GM12874 (cell line): ENCODE data around the gene PLAAT4.

ENCODE experiments used
- CTCF ChIP-seq: IDR thresholded peaks from 2 replicates; pipeline ENCODE4 v1.5.1; 2011; ENCODE audit warnings: low read depth, mild to moderate bottlenecking, control low read depth, low read length, moderate library complexity; ENCODE audit not compliant: insufficient read depth

Gene PLAAT4

DNA sequence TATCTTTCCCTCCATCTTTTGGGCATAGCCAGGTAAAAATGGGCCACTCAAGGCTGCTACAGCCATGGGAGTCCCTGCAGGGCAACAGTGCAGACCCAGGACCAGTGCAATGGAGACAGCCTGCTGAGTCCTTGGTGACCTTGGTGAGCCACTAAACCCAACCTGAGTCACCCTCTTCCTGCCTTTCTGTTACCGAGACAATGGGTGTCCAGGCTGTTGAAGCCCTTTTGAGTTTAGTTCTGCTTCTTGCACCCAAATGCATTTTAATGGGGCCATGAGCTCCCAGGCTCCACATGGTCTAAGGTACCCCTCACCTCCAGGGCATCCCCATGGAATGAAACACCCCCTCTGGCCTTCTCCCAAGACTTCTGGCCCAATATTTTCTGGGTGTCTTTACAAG lies 874 bp upstream of the PLAAT4 start:
- TF ChIP-seq CTCF = no peak

DNA sequence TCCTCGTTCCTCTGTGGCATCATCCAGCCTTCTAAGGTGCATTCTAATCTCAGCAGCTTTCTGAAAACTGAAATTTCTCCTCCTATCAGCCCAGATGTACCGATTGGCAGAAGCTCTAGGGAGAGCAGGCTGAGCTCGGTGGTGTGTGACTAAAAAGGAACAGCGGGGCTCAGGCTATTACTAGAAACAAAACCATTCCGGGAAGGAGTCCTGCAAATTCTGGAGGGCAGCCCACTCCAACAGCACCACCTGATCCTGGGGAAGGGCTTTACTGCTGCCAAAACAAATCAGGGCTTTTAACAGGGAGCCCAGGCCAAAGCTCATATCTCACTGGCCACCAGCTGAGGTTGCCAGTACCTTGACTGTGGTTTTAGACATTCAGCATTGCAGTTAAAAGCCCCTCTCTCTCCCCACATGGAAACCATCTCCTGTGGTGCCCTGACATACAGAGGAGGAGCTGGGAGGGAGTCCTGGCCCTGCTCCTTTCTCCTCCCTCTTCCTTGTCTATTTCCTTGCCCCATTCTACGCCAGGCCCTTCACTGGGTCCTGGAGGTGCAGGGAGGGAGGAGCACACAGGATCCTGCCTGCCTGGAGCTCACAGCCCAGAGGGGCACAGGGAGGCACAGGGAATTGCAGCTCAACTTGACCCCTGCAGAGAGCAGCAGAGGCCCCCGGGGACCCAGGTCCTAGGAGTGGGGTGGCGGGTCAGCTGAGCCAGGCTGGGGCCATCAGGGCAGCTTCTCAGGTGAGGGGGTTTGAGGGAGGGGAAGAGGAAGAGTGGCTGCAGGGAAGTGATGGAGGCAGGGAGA lies 889 bp downstream of the PLAAT4 start:
- TF ChIP-seq CTCF = no peak

GRCh38 chr11:63543711-63544110 lies 7.1 kb downstream of the PLAAT4 start:
- TF ChIP-seq CTCF = no peak

- no peak for TF ChIP-seq CTCF
Observed at GRCh38 chr11:63547061-63547460, 10.5 kb downstream of the PLAAT4 start.

DNA sequence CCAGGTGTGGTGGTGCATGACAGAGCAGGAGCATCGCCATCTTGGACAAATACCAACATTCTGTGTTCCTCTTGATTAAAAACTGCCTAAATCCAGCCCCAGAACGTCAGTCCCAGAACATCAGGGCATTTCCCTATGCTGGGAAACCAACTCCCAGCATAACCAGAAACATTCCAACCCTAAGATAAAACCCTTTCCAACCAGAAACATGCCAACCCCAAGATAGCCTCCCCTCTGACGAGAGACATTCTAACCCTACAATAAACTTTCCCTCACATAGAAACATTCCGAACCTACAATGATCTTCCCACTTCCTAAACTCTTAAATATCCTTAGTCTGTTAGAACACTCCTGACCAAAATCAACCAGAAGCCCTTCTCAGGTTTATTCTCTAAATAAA lies 11.6 kb downstream of the PLAAT4 start:
- TF ChIP-seq CTCF = no peak

- no peak for TF ChIP-seq CTCF
Observed at GRCh38 chr11:63549411-63549810, 12.8 kb downstream of the PLAAT4 start.

DNA sequence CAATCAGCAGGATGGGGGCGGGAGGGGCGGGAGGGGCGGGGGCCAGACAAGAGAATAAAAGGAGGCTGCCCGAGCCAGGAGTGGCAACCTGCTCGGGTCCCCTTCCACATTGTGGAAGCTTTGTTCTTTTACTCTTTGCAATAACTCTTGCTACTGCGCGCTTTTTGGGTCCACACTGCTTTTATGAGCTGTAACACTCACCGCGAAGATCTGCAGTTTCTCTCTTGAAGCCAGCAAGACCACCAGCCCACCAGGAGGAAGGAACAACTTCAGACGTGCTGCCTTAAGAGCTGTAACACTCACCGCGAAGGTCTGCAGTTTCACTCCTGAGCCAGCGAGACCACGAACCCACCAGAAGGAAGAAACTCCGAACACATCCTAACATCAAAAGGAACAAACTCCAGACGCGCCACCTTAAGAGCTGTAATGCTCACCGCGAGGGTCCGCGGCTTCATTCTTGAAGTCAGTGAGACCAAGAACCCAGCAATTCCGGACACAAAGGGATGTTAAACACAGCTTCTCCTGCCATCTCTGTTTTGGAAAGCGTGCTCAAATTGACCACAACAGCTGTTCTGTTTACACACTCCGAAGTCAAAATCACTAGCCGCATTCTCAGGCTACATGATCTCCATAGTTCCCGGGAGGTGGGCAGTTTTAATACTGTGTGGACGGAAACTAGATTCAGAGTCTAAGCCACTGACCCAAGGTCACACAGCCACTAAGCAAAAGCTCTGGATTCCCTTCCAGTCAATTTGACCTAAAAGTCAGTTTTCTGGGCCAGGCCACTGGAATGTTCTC lies 14.7 kb downstream of the PLAAT4 start:
- no peak for TF ChIP-seq CTCF
